Measurements from ENCODE around the gene PRR12.

DNA sequence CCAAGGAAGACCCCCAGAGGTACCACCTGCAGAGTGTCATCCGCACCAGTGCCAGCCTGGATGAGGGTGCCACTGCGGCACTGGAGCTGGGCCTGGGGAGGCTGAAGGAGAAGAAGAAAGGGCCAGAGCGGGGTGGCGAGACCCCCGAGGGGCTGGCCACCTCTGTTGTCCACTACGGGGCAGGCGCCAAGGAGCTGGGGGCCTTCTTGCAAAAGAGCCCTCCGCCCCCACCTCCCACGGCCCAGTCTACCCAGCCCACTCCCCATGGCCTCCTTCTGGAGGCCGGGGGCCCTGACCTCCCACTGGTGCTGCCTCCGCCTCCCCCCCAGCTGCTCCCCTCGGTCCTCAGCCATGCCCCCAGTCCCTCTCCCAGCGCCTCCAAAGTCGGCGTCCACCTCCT, 5.4 kb downstream of the PRR12 start:
- TF ChIP-seq, protein P1, sequence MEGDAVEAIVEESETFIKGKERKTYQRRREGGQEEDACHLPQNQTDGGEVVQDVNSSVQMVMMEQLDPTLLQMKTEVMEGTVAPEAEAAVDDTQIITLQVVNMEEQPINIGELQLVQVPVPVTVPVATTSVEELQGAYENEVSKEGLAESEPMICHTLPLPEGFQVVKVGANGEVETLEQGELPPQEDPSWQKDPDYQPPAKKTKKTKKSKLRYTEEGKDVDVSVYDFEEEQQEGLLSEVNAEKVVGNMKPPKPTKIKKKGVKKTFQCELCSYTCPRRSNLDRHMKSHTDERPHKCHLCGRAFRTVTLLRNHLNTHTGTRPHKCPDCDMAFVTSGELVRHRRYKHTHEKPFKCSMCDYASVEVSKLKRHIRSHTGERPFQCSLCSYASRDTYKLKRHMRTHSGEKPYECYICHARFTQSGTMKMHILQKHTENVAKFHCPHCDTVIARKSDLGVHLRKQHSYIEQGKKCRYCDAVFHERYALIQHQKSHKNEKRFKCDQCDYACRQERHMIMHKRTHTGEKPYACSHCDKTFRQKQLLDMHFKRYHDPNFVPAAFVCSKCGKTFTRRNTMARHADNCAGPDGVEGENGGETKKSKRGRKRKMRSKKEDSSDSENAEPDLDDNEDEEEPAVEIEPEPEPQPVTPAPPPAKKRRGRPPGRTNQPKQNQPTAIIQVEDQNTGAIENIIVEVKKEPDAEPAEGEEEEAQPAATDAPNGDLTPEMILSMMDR (conservative IDR thresholded peaks at IDR 0.05): no peak
- no peak for TF ChIP-seq EZH2 (IDR thresholded peaks at IDR 0.05; ENCODE audit: low read depth)

Measured in PC-9 (cell line).